WTC11 (cell line): Measurements from ENCODE around the gene DNM1L. TPM values are rescaled to one million over a fixed set of nuclear protein-coding genes. Genes with fewer than 3 reads are reported as not detected.

Experiments used
- ATAC-seq: fragments of 200-7000 bp; cut with Tn5 transposase; 2 replicates; pipeline ENCODE4 v1.10.0; 2021; ENCODE audit warnings: mild to moderate bottlenecking, moderate library complexity
- CTCF ChIA-PET: fragments of 300-600 bp; sonication (Branson Sonifier 250); formaldehyde crosslinking; loops from one replicate; lab custom pipeline; 2021; ENCODE audit warnings: antibody characterized with exemption; lab: Charles Lee
- POLR2A ChIA-PET: fragments of 350-600 bp; sonication (Branson Sonifier 250); formaldehyde crosslinking; loops from one replicate; lab custom pipeline; 2021; ENCODE audit warnings: antibody characterized with exemption; lab: Charles Lee
- DNase-seq: peaks from one replicate; pipeline ENCODE4 v3.0.0; 2021; ENCODE audit warnings: low spot score
- H3K27ac Mint-ChIP-seq: 2 replicates; pipeline ENCODE4 v1.8.0; 2021; ENCODE audit warnings: mixed read lengths
- H3K27me3 Mint-ChIP-seq: 2 replicates; pipeline ENCODE4 v1.8.0; 2021; ENCODE audit warnings: low read depth, mild to moderate bottlenecking, moderate library complexity, mixed read lengths
- H3K36me3 Mint-ChIP-seq: 2 replicates; pipeline ENCODE4 v1.8.0; 2021; ENCODE audit warnings: mixed read lengths
- H3K4me1 Mint-ChIP-seq: 2 replicates; pipeline ENCODE4 v1.8.0; 2022; ENCODE audit warnings: mixed read lengths
- H3K4me3 Mint-ChIP-seq: 2 replicates; pipeline ENCODE4 v1.8.0; 2021; ENCODE audit warnings: mild to moderate bottlenecking, moderate library complexity, mixed read lengths
- H3K9me3 Mint-ChIP-seq: 2 replicates; pipeline ENCODE4 v1.8.0; 2021; ENCODE audit warnings: mixed read lengths
- AFF4 ChIP-seq: sonication (generic); formaldehyde crosslinking; IDR thresholded peaks from 2 replicates; pipeline ENCODE4 v1.8.1; 2023; ENCODE audit warnings: mild to moderate bottlenecking, missing genetic modification reagents, borderline replicate concordance
- ETV6 ChIP-seq: sonication (generic); formaldehyde crosslinking; IDR thresholded peaks from 2 replicates; pipeline ENCODE4 v1.8.1; 2022; ENCODE audit warnings: mild to moderate bottlenecking, missing genetic modification reagents
- FOXP4 ChIP-seq: sonication (generic); formaldehyde crosslinking; IDR thresholded peaks from 2 replicates; pipeline ENCODE4 v1.8.0; 2022; ENCODE audit warnings: mild to moderate bottlenecking, missing genetic modification reagents
- GABPB1 ChIP-seq: sonication (generic); formaldehyde crosslinking; IDR thresholded peaks from 2 replicates; pipeline ENCODE4 v1.8.1; 2023; ENCODE audit warnings: mild to moderate bottlenecking, missing genetic modification reagents
- MXD4 ChIP-seq: fragments of 250-450 bp; sonication (Bioruptor Pico); IDR thresholded peaks from 2 replicates; pipeline ENCODE4 v1.8.0; 2021; ENCODE audit warnings: mild to moderate bottlenecking, moderate library complexity, borderline replicate concordance
- NR2C2 ChIP-seq: sonication (generic); formaldehyde crosslinking; IDR thresholded peaks from 2 replicates; pipeline ENCODE4 v1.8.0; 2022; ENCODE audit warnings: mild to moderate bottlenecking, missing genetic modification reagents
- NR3C1 ChIP-seq: sonication (generic); formaldehyde crosslinking; conservative IDR thresholded peaks from 2 replicates; pipeline ENCODE4 v1.8.1; 2023; ENCODE audit warnings: low read depth, mild to moderate bottlenecking, missing genetic modification reagents
- RELA ChIP-seq: sonication (generic); formaldehyde crosslinking; IDR thresholded peaks from 2 replicates; pipeline ENCODE4 v1.8.1; 2022; ENCODE audit warnings: missing genetic modification reagents, mild to moderate bottlenecking, borderline replicate concordance
- USF1 ChIP-seq: sonication (generic); formaldehyde crosslinking; IDR thresholded peaks from 2 replicates; pipeline ENCODE4 v1.8.0; 2022; ENCODE audit warnings: mild to moderate bottlenecking, missing genetic modification reagents
- ZNF532 ChIP-seq: fragments of 250-450 bp; sonication (Bioruptor Pico); IDR thresholded peaks from 2 replicates; pipeline ENCODE4 v1.9.0; 2021; ENCODE audit warnings: mild to moderate bottlenecking, borderline replicate concordance
- ZNF671 ChIP-seq: fragments of 250-450 bp; sonication (Bioruptor Pico); IDR thresholded peaks from 2 replicates; pipeline ENCODE4 v1.8.0; 2021; ENCODE audit warnings: mild to moderate bottlenecking
- total RNA-seq: library from RNA; stranded (reverse); gene quantifications from 3 replicates; pipeline ENCODE4 v1.2.3, GENCODE V29; 2021
- TF ChIP-seq, protein P1 (sequence below): sonication (generic); formaldehyde crosslinking; IDR thresholded peaks from 2 replicates; pipeline ENCODE4 v1.8.1; 2023; ENCODE audit warnings: mild to moderate bottlenecking, missing genetic modification reagents
- TF ChIP-seq, protein P2 (sequence below): sonication (generic); formaldehyde crosslinking; IDR thresholded peaks from 2 replicates; pipeline ENCODE4 v1.8.1; 2022; ENCODE audit warnings: mild to moderate bottlenecking, moderate library complexity, missing genetic modification reagents

DNM1L gene
- total RNA-seq, 1 experiment from 2014 or later = 74.3 TPM

DNA sequence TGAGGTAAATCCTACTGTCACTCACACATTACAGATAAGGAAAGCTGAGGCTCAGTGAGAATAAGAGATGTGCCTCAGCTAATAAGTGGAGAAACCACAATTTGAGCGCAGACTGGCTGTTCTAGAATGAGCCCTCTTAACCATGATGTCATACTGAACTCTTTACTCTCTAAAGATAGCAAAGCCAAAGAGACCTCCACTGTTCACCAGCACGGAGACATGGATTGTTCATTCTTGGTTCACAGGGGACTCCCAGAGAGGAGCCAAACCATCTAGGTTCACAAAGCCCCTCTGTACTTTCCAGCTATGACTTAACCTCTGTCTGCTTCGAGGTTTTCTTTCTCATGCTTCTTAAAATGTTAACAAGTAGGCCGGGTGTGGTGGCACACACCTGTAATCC lies 109.3 kb downstream of the DNM1L start:
- POLR2A ChIA-PET = no interaction called here

More for the DNA sequence above, 109.3 kb downstream of the DNM1L start:
- Mint-ChIP-seq H3K4me3 (no peak overlapping the region), H3K27me3 (no peaks in the 10 kb centered on the region), H3K36me3 (peaks cover 7% of the 10 kb centered on the region), H3K27ac (no peak overlapping the region), H3K4me1 (no peaks in the 10 kb centered on the region), H3K9me3 (peaks cover 12% of the 10 kb centered on the region)
- CTCF ChIA-PET = no interaction called here
- TF ChIP-seq NR3C1 (CRISPR knock-in tag) = no peak
- TF ChIP-seq AFF4 (CRISPR knock-in tag) = no peak
- TF ChIP-seq ETV6 (CRISPR knock-in tag) = no peak
- no peak for TF ChIP-seq RELA
- TF ChIP-seq USF1 (CRISPR knock-in tag) = no peak
- TF ChIP-seq ZNF532 (CRISPR knock-in tag) = no peak
- TF ChIP-seq MXD4 (CRISPR knock-in tag) = no peak
- no peak for TF ChIP-seq NR2C2 (CRISPR knock-in tag)
- TF ChIP-seq, protein P1, sequence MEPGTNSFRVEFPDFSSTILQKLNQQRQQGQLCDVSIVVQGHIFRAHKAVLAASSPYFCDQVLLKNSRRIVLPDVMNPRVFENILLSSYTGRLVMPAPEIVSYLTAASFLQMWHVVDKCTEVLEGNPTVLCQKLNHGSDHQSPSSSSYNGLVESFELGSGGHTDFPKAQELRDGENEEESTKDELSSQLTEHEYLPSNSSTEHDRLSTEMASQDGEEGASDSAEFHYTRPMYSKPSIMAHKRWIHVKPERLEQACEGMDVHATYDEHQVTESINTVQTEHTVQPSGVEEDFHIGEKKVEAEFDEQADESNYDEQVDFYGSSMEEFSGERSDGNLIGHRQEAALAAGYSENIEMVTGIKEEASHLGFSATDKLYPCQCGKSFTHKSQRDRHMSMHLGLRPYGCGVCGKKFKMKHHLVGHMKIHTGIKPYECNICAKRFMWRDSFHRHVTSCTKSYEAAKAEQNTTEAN = no peak
- TF ChIP-seq FOXP4 = no peak
- no peak for TF ChIP-seq GABPB1
- TF ChIP-seq, protein P2, sequence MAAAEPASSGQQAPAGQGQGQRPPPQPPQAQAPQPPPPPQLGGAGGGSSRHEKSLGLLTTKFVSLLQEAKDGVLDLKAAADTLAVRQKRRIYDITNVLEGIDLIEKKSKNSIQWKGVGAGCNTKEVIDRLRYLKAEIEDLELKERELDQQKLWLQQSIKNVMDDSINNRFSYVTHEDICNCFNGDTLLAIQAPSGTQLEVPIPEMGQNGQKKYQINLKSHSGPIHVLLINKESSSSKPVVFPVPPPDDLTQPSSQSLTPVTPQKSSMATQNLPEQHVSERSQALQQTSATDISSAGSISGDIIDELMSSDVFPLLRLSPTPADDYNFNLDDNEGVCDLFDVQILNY (CRISPR knock-in tag) = no peak
- TF ChIP-seq ZNF671 (CRISPR knock-in tag) = no peak
- ATAC-seq (no peak), DNase-seq (no peak)
